ENCODE measurements around the gene EPN3.

DNA sequence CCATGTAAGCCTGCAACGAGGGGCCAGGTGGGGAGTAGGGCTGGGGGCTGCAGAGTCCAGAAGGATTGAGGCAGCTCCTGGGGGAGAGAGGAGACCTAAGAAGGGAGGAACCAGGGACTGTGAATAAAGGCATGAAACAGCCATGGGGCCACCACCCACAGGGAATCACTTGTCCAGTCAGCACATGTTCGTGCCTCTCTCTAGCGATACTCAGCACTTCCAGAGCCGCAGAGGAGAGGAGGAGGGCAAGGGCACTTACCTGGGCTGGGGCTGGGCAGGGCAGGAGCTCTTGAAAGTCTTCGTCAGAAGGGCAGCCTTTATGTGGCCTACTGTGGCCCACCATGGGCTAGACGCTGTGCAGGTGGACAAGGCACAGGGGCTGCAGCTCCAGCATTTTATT is 52.2 kb downstream of the EPN3 start:
- no peak for TF ChIP-seq CTCF (IDR thresholded peaks at IDR 0.05)
- no peak for TF ChIP-seq POLR2A (IDR thresholded peaks at IDR 0.05)

Measured in heart left ventricle (tissue), 13 donors.